GM20000 (cell line): ENCODE results near the gene APMAP.

Source experiments
- DNase-seq: peaks from one replicate; pipeline ENCODE4 v3.0.0; 2012; ENCODE audit warnings: low spot score
- TF ChIP-seq, protein P1 (sequence below): IDR thresholded peaks from 2 replicates; pipeline ENCODE4 v1.5.1; 2012; ENCODE audit warnings: mild to moderate bottlenecking, control low read depth; ENCODE audit errors: extremely low read depth, missing control alignments

APMAP gene

DNA sequence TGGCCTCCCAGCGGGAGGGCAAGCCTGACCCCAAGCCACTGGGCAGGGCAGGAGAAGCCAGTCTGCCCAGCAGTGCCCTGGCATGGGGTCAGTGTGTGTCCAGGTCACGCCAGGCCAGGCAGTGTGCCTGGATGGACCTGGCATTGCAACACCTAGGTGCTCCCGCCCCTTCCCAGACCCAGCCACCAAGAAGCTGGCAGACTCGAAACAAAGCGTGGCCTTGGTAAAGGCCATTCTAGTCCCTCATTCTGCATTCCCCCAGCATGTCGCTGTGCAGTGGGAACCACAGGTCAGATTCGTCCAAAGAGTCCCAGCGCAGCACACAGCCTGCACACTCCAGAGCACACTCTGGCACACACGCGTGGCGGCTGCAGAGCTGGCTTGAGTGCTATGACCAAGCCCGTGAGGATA lies 19.3 kb upstream of the APMAP start:
- TF ChIP-seq, protein P1, sequence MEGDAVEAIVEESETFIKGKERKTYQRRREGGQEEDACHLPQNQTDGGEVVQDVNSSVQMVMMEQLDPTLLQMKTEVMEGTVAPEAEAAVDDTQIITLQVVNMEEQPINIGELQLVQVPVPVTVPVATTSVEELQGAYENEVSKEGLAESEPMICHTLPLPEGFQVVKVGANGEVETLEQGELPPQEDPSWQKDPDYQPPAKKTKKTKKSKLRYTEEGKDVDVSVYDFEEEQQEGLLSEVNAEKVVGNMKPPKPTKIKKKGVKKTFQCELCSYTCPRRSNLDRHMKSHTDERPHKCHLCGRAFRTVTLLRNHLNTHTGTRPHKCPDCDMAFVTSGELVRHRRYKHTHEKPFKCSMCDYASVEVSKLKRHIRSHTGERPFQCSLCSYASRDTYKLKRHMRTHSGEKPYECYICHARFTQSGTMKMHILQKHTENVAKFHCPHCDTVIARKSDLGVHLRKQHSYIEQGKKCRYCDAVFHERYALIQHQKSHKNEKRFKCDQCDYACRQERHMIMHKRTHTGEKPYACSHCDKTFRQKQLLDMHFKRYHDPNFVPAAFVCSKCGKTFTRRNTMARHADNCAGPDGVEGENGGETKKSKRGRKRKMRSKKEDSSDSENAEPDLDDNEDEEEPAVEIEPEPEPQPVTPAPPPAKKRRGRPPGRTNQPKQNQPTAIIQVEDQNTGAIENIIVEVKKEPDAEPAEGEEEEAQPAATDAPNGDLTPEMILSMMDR = no peak

DNA sequence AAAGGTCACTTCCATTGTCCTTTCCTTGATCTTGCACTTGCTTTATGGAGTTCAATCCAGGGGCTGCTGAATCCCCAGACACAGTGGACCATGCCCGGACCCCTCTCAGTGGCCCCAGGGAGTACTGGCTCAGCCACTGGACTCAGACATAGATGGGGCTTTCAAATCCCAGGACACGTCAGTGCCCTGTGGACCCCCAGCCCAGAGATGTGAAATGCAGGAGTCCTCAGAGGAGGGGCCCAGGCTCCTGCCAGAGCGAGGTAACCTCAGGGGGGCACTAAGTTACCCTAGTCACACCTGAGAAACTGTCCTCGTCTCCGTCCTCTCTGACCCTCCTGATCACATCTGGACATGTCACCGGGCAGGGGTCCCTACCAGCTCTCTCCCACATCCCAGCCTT lies 18.7 kb upstream of the APMAP start:
- no peak for DNase-seq
- TF ChIP-seq, protein P1 = no peak

More for the DNA sequence above, 19.3 kb upstream of the APMAP start:
- DNase-seq = no peak

DNA sequence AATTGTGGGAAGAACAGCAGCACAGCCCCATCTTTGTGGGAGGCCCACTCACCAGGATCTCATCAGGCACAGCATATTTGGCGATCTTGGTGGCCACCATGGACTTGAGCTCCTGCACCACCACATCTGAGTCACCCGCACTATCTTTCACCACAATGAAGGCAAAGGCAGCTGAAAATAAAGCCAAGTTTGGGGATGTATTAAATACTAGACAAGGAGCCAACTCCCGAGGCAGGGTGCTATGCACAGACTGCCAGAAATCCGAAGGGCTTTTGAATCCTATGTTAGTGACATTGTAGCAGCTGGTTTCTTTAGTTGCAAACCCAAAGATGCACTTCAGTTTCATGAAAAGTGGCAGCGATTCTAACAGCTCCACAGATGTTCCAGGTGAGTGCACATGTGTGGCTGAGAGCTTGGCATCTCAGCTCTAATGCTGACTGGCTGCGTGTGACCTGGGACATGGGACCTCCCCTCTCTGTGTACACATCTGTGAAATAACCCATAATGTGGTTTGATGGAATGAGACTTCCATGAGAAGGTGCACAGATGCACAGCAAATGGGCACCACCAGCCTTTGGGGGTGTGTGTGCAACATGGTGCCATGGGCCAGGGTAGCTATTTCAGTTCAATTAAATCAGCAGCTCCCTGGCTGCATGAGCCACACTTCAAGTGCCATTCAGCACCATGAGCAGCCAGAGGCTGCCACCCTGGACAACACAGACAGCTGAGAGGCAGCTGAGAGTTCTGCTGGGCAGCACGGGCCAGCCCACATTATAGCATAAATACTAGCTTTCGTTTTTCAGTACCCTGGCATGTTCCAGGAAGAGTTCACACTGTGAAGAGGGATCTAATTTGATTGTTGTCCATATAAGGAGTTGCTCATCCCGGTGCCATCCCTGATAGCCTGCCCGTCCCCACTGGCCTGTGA lies 16.9 kb upstream of the APMAP start:
- TF ChIP-seq, protein P1 = no peak
- DNase-seq = no peak

DNA sequence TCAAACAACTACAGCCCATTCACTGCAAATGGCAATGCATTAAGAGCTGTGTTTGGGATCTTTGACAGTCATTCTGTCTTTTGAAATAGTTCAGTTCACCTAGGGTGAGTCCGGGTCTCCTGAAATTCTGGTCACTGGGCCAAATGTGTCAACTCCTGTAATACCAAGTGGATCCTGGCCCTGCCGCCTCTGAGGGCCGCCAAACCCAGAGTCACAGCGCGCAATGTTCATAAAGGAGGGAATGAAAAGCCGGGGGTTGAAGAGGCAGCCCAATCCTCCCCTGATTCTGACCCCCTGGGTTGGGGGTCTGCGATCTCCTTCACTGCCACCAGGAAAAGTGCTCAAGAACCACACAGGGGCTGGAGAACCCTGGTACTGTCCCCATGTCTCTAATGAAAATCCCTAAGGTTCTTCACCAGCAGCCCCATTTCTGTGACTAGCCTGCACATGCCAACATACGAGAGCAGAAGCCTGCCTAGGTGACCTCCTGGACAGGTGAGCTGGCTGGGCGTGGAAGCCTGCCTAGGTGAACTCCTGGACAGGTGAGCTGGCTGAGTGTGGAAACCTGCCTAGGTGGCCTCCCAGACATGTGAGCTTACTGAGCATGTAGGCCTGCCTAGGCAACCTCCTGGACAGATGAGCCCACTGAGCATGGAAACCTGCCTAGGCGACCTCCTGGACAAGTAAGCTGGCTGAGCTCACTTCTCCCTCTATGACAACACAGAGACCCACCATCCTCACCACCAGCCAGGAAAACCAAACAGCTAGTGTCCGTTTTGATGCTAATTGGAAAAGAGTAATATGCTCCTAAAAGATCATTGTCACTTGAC lies 16.1 kb upstream of the APMAP start:
- TF ChIP-seq, protein P1 = no peak
- DNase-seq = no peak

DNA sequence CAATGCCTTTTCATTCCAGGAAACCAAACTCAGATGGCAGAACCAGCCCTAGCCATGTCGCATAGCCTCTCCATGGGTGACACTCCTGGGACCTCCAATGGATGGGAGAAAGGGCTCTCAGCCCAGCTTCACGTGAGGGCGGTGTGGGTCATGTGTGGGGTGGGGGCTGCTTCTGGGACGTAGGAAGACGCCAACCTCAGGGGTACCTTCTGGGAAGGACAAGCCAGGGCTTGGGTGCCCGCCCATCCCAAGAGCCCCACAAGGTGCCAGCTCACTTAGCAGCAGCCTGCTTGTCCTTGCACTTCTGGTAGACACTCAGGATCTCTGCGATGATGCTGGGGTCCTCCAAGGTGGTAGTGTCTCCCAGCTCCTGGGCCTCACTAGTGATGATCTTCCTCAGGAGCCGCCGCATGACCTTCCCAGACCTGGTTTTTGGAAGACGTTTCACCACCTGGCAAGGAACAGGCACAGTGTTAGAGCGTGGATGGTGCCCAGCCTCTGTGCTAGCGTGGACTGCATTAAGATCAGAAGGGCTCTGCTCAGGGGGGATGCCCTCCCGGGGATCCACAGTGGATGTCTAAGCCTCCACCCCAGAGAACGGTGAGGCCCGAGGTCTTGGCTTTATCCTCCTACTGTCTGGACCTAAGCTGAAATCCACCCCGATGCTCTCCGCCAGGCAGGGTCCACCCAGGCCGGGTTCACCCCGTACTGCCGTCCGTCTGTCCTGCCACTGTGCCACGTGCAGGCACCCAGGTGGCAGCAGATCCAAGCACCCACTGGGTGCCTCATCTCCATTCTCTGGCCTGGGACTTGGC lies 15.1 kb upstream of the APMAP start:
- TF ChIP-seq, protein P1 = no peak
- DNase-seq = no peak

DNA sequence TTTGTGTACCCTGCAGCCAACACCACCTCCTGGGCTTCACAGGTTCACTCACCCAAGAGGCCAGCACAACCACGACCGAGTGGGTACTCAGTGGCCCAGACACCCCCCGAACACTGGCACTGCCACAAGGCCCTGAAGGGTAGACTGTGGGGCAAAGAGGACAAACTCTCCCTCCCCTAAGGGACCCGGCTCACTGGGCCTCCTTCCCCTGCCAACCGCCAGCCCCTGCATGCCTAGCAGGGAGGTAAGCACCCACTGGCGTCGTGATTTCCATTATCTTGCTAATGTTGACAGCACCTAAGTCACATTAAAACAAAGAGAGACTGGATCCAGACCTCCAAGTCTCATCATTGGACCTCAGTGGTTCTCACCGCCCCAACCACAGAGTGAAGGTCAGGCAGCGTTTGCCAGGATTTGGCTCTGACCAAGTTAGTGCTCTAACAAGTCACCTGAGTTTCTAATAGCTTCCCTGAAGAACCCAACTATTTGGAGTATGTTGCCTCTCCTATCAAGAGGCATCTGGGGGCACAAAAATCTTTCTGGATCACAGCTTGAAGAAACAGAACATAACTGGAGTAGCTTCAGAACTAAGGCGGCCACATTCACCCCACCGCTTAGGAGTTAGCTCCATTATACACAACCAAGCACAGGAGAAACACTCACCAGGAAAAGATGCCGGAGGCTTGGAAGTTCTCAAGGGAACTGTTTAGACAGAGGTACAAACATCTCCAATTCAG lies 14.0 kb upstream of the APMAP start:
- TF ChIP-seq, protein P1 = no peak
- DNase-seq = no peak
